Activated T-helper 9 cell treated with anti-CD3 and anti-CD28 coated beads, Interleukin-2, amount 50 U/mL, for 16 hours (primary cell): Measurements from ENCODE around the gene SYNJ2.

Experiments used
- DNase-seq: peaks from one replicate; pipeline ENCODE4 v3.0.0-alpha.2; 2020; ENCODE audit warnings: low read depth

Gene SYNJ2

GRCh38 chr6:158131926-158132325, 150.3 kb downstream of the SYNJ2 start:
- no peak for DNase-seq

GRCh38 chr6:158142789-158143188, 161.1 kb downstream of the SYNJ2 start:
- no peak for DNase-seq

GRCh38 chr6:158143700-158144099, 162.0 kb downstream of the SYNJ2 start:
- DNase-seq = no peak
